NT2/D1 (cell line): Measurements from ENCODE around the gene MAP2K2.
A peak's percentile ranks its signal among the peaks of the same experiment; 100 is the strongest.

Source experiments
- DNase-seq: peaks from one replicate; pipeline ENCODE4 v3.0.0-alpha.2; 2011; ENCODE audit warnings: low read depth, low spot score
- H3K27me3 ChIP-seq: 2 replicates; pipeline ENCODE4 v1.6.0; 2011; ENCODE audit warnings: mild to moderate bottlenecking; ENCODE audit not compliant: insufficient read length, insufficient read depth
- H3K36me3 ChIP-seq: 2 replicates; pipeline ENCODE4 v1.6.1; 2011; ENCODE audit warnings: mild to moderate bottlenecking, low read length, mixed read lengths; ENCODE audit not compliant: insufficient read depth, insufficient read length
- H3K4me1 ChIP-seq: 2 replicates; pipeline ENCODE4 v1.5.1; 2011; ENCODE audit not compliant: insufficient read depth, insufficient read length
- H3K4me3 ChIP-seq: 2 replicates; pipeline ENCODE4 v1.5.1; 2011; ENCODE audit warnings: low read depth; ENCODE audit not compliant: insufficient read length
- H3K9ac ChIP-seq: 2 replicates; pipeline ENCODE4 v1.6.0; 2011; ENCODE audit warnings: low read depth; ENCODE audit not compliant: insufficient read length
- H3K9me3 ChIP-seq: 2 replicates; pipeline ENCODE4 v1.5.1; 2011; ENCODE audit warnings: mild to moderate bottlenecking, low read length; ENCODE audit not compliant: insufficient read depth
- SUZ12 ChIP-seq: IDR thresholded peaks from 2 replicates; pipeline ENCODE4 v1.6.1; 2011; ENCODE audit not compliant: insufficient read length, insufficient read depth; ENCODE audit errors: extremely low read depth
- YY1 ChIP-seq: IDR thresholded peaks from 2 replicates; pipeline ENCODE4 v1.6.1; 2011; ENCODE audit not compliant: insufficient read length, insufficient read depth
- ZNF274 ChIP-seq: IDR thresholded peaks from 2 replicates; pipeline ENCODE4 v1.6.1; 2011; ENCODE audit warnings: mild to moderate bottlenecking, low read depth, low read length

MAP2K2 gene

GRCh38 chr19:4046946-4047683 is 76.8 kb downstream of the MAP2K2 start:
- peaks cover 57% of the 10 kb centered on the region for H3K36me3 ChIP-seq
- H3K27me3 ChIP-seq: no peaks in the 10 kb centered on the region
- no peak for DNase-seq
- peaks cover 10% of the 10 kb centered on the region for H3K4me1 ChIP-seq
- TF ChIP-seq YY1: no peak
- no peak for TF ChIP-seq SUZ12
- TF ChIP-seq ZNF274: no peak
- no peaks in the 10 kb centered on the region for H3K9me3 ChIP-seq
- no peak overlapping the region for H3K4me3 ChIP-seq
- H3K9ac ChIP-seq: no peak overlapping the region

- peaks cover 8% of the 10 kb centered on the region for H3K4me1 ChIP-seq
- no peaks in the 10 kb centered on the region for H3K27me3 ChIP-seq
- H3K4me3 ChIP-seq: no peak overlapping the region
- H3K9ac ChIP-seq: no peak overlapping the region
- no peaks in the 10 kb centered on the region for H3K9me3 ChIP-seq
- TF ChIP-seq SUZ12 (no peak), YY1 (no peak), ZNF274 (no peak)
- no peak for DNase-seq
- peaks cover 52% of the 10 kb centered on the region for H3K36me3 ChIP-seq
These were observed 77.6 kb downstream of the MAP2K2 start for GRCh38 chr19:4046362-4046691.

GRCh38 chr19:4045597-4046361 is 78.1 kb downstream of the MAP2K2 start:
- no peaks in the 10 kb centered on the region for H3K9me3 ChIP-seq
- peak overlapping the region; percentile 32 for H3K9ac ChIP-seq
- peaks cover 8% of the 10 kb centered on the region for H3K4me1 ChIP-seq
- peaks cover 50% of the 10 kb centered on the region for H3K36me3 ChIP-seq
- H3K4me3 ChIP-seq: no peak overlapping the region
- no peaks in the 10 kb centered on the region for H3K27me3 ChIP-seq
- no peak for TF ChIP-seq YY1
- no peak for TF ChIP-seq ZNF274
- no peak for TF ChIP-seq SUZ12
- no peak for DNase-seq

GRCh38 chr19:4044990-4045465 is 78.9 kb downstream of the MAP2K2 start:
- peak overlapping the region; percentile 50 for H3K9ac ChIP-seq
- no peak overlapping the region for H3K4me3 ChIP-seq
- peaks cover 8% of the 10 kb centered on the region for H3K4me1 ChIP-seq
- no peak for DNase-seq
- TF ChIP-seq SUZ12 (no peak), ZNF274 (no peak), YY1 (no peak)
- peaks cover 44% of the 10 kb centered on the region for H3K36me3 ChIP-seq
- H3K27me3 ChIP-seq: no peaks in the 10 kb centered on the region
- H3K9me3 ChIP-seq: no peaks in the 10 kb centered on the region

- no peak overlapping the region for H3K4me3 ChIP-seq
- no peaks in the 10 kb centered on the region for H3K27me3 ChIP-seq
- peaks cover 8% of the 10 kb centered on the region for H3K4me1 ChIP-seq
- H3K9ac ChIP-seq: no peak overlapping the region
- DNase-seq: no peak
- H3K36me3 ChIP-seq: peaks cover 35% of the 10 kb centered on the region
- H3K9me3 ChIP-seq: no peaks in the 10 kb centered on the region
- TF ChIP-seq YY1 (no peak), ZNF274 (no peak), SUZ12 (no peak)
These were observed 79.8 kb downstream of the MAP2K2 start for GRCh38 chr19:4043966-4044715.

GRCh38 chr19:4043401-4043800 is 80.5 kb downstream of the MAP2K2 start:
- peaks cover 8% of the 10 kb centered on the region for H3K4me1 ChIP-seq
- no peak for DNase-seq
- H3K9ac ChIP-seq: no peak overlapping the region
- TF ChIP-seq ZNF274 (no peak), YY1 (no peak), SUZ12 (no peak)
- H3K36me3 ChIP-seq: peaks cover 33% of the 10 kb centered on the region
- H3K4me3 ChIP-seq: no peak overlapping the region
- no peaks in the 10 kb centered on the region for H3K27me3 ChIP-seq
- no peaks in the 10 kb centered on the region for H3K9me3 ChIP-seq

GRCh38 chr19:4042731-4043082 is 81.2 kb downstream of the MAP2K2 start:
- H3K9ac ChIP-seq: no peak overlapping the region
- H3K9me3 ChIP-seq: no peaks in the 10 kb centered on the region
- no peak for DNase-seq
- no peak for TF ChIP-seq SUZ12
- TF ChIP-seq ZNF274: no peak
- no peak for TF ChIP-seq YY1
- H3K4me1 ChIP-seq: peaks cover 5% of the 10 kb centered on the region
- no peak overlapping the region for H3K4me3 ChIP-seq
- H3K36me3 ChIP-seq: peaks cover 28% of the 10 kb centered on the region
- H3K27me3 ChIP-seq: no peaks in the 10 kb centered on the region
